Stimulated activated CD4-positive, alpha-beta T cell treated with anti-CD3 and anti-CD28 coated beads, Interleukin-1b, Interleukin-23, amount 100 ng/mL, for 4 hours (primary cell): Measurements from ENCODE around the gene TRDN.
"Not testable (repeated sequence)": the region's sequence is repeated elsewhere in the genome, so short reads cannot be mapped to it uniquely, and the experiment has no call there.

Experiments
- DNase-seq, 2 donors: peaks; one replicate each; pipeline ENCODE4 v3.0.0-alpha.2; 2020; ENCODE audit warnings: low read depth in 2 of 2

Gene TRDN

GRCh38 chr6:123629258-123629941 is 7.3 kb downstream of the TRDN start:
- no peak for DNase-seq

DNA sequence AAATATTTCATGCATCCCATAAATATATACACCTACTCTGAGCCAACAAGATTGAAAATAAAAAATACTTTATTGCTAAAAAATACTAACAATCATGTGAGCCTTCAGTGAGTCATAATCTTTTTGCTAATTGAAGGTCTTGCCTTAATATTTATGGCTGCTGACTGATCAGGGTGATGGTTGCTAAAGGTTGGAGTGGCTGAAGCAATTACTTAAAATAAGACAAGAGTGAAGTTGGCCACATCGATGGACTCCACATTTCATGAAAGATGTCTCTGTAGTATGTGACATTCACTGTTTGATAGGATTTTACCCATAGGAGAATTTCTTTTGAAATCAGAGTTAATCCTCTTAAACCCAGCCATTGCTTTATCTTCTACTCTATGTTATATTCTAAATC is 11.1 kb downstream of the TRDN start:
- no peak for DNase-seq

- no peak for DNase-seq
These were observed 14.0 kb downstream of the TRDN start for GRCh38 chr6:123622780-123623179.

DNA sequence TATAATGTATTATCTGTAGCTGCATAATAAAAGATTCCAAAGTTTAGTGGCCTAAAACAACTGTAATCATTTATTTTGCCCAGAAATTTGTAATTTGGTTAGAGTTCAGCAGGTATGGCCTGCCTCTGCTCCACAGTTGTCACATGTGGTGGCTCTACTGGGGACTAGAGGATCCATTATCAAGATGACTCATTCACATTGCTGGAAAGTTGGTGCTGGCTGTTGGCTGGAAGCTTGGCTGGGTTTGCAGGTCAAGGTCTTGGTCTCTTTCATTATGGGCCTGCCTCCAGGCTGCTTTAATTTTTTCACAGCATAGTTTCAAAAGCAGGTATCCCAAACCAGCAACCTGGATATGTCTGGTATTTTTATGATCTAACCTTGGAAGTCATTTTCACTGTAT is 17.6 kb downstream of the TRDN start:
- no peak for DNase-seq

- DNase-seq = no peak
These were observed 19.8 kb downstream of the TRDN start for GRCh38 chr6:123616942-123617341.

GRCh38 chr6:123616016-123616415 is 20.7 kb downstream of the TRDN start:
- no peak for DNase-seq

DNA sequence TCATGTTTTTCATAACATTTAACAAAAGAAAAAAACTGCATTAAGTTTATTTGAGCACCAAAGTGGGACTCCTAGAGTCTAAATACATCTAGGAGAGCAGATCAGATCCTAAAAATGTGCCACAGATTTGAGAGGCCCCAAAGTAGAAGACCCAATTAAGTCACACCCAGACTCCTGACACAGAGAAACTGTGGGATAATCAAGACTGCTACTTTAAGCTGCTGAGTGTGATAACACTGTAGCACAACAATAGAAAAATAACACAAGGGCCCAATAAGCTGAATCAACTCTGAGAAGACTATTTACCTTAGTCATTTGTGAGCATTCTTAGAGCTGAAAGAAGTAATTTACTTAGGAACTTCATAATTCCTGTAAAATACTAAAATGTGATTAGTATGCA is 26.0 kb downstream of the TRDN start:
- DNase-seq = no peak

DNA sequence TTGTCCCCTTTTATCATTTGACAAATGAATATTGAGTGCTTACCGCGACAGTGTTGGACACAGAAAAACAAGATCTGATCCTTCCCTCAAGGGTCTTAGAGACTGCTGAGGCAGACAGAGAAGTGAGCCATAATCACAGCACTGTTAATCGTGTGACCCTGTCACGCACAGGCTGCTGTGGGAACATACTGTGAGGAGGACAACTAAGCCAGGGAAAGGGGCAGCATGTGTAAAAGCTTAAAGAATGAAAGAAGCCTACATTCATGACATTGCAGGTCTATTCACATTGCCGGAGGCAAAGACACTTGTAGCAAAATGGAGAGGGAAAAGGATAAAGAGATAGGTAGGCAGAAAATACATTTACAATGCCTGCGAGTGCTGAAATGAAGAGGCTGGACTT is 32.7 kb downstream of the TRDN start:
- DNase-seq = no peak

DNA sequence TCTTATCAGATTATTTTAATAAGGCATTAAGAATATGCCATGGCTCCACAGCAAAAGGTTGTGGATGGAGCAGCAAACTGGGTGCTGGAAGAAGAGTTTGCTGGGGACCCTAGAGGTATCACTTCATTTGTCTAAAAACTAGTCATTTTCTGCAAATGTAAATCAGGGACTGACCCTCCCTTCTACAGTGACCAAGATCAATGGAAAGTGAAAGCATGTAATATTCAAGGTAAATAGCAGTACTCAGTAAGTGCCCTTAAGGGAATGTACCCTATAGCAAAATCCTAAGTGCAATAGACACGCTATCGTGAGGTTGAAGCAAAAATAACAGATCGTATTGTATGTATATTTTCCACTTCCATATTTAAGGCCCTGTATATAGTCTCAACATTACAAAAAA is 38.7 kb downstream of the TRDN start:
- DNase-seq = no peak

DNA sequence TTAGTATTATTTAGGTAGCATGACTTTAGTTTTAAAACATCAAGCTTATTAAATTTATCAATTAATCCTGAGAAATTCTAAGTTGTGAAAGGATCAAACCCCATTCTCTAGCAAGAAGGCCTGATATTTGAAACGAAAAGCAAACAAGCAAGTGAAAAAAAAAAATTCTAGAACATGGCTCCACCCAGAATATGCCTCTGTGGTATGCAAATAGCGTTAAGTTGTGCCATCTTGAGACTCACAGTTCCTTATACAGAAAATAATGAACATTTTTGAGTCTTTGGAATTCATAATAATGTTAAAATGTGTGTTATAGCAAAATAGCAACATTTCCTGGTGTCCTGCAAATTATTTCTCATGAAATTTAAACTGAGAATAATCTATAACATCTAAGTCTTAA is 42.0 kb downstream of the TRDN start:
- DNase-seq = no peak

DNA sequence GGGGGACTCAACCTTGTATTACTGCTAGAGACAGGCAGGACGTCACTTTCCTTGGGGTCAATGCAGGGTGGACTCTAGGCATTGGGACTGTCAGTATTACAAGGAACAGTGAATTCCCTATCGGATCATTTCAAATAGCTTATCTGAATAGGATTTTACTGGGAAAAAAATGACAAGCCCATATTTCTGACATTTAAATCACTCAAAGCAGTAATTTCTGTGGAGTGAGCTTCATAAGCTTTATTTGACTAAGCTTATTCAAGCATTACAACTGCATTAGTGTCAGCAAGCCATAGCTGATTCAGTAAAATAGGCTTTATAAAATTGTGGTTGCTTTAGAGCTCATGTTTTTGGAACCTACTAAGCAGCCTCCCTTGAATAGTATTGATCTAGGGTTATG is 44.3 kb downstream of the TRDN start:
- DNase-seq = no peak

- no peak for DNase-seq
These were observed 46.8 kb downstream of the TRDN start for GRCh38 chr6:123589973-123590372.

DNA sequence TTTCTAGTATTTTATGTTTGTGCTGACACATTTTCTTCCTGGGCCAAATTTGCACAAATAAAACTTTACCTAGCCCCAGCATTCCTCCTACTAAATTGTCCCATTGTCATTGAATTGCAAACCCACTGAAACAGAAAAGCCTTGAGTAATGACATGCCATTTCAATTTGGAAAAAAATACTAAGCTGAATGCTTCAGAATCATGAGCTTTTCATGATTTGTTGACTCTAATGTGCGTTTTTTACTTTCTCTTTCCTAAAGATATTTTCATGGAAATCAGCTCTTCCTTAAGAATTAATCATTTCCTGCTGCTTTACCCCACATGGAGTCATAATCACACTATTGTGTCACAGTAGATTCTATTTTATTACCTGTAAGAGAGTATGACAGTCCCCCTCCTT is 47.4 kb downstream of the TRDN start:
- DNase-seq = no peak

DNA sequence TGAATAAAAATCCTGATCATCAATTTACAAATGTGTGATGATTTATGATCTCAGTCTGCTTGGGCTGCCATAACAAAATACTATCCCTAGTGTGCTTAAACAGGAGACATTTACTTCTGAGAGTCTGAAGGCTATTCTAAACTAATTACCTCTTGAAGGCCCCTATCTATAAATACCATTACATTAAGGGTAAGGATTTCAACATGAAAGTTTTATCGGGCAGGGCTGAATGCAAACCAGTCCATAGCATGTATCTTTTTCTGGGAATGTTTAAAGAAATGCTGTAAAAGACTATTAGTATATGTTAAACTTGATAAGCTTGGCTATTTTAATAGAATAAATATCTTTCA is 48.2 kb downstream of the TRDN start:
- no peak for DNase-seq

- DNase-seq = no peak
These were observed 48.8 kb downstream of the TRDN start for GRCh38 chr6:123587838-123588545.

- DNase-seq = not testable (repeated sequence)
These were observed 49.3 kb downstream of the TRDN start for GRCh38 chr6:123587407-123587806.

- no peak for DNase-seq
These were observed 56.4 kb downstream of the TRDN start for GRCh38 chr6:123580331-123580730.

GRCh38 chr6:123575188-123575587 is 61.6 kb downstream of the TRDN start:
- DNase-seq = no peak

DNA sequence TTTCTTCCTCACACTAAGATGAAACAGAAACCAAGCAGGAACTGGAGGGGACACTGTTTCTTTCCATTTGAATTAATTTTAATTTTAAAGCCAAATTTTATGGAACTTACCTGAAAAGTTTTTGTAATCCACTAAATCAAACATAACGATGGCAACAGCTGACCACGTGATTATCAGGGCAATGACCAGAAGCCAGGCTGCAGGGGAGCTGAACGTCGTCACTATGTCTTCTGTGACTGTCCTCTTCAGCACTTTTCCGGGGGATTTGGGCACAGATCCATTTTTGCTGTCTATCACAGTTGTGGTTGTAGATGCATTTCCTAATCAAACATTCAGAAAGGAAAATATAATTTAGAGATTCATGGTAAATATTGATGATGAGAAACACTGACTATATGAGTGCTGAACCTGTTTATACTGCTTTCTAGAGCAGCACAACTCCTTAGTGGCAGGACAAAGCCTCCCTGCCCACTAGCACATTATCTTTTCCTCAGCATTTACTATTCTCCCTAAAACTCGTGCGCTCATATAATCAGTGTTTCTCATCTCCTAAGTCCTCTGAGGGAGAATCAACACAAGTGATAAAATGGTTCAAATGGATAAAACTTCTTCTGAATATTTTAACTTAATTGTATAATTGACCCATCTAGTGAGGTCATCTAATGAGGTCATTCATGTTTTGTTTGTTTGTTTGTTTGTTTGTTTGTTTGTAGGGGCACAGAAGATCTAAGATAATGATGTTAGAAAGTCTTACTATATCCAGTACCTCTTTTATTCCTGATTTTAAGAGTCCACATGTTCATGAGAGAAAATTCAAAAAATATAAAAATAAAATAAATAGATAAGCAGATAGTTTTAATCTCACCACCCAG is 65.7 kb downstream of the TRDN start:
- DNase-seq = no peak

DNA sequence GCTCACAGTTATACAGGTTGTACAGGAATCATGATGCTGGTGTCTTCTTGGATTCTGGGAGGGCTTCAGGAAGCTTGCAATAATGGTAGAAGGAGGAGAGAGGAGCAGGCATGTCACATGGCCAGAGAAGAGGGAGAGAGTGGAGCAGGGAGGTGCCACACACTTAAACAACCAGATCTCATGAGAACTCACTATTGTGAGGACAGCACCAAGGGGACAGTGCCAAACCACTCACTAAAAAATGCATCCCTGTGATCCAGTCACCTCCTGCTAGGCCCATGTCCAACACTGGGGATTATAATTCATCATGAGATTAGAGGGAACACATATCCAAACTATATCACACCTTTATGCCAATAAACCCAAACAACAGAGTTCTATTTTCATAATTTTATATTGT is 67.2 kb downstream of the TRDN start:
- no peak for DNase-seq

DNA sequence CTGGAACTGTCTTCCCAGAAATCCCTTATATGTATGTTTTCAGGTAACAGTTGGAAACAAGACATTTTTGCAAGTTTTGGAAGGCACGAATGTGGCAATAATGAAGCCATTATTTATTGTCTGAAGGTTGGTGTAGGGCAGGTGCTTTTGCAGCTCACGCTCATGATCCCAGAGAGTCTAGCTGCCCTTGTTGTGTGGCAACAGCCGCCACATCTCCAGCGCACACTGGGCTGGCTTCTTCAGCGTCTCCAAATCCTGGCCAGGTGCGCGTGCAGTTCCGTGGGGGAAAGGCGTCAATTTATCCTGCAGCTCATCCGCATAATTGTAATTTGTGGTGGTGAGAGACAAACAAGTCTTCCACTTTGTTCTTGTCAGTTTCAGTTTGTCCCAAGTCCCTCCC is 71.2 kb downstream of the TRDN start:
- no peak for DNase-seq

DNA sequence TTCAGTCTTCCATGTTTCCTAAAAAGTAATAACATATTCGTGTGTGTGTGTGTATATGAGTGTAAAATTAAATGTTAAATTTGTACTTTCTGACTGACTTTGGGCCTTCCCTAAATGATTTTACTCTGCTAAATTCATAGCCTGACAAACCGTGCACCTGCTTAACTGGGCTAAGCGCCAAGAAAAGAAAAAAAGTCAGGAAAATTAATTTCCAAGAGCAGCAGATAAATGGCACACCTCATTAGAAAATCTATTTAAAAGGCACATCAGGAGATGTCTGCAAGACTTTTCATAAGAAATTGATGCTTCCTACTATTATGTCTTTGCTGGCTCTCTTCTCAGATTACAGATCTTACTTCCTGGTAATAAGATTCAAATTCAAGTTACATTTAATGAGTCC is 72.4 kb downstream of the TRDN start:
- no peak for DNase-seq

DNA sequence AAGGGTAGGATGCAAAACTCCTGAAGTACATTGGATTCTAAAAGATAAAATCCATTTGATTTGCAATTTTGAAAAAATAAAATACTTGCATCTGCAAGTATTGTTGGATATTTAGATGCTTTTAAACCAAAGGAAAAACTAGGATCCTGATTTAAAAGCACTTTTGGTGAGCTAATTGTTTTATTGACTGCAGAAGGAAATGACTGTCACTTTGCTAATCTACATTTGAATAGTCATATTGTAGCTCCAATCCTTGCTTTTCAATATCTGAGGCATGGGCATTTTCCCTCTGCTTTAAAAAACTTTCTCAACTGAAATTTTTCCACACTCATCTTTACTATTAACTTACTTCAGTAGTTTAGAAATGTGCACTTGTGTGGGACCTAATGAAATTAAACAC is 74.1 kb downstream of the TRDN start:
- no peak for DNase-seq
